ENCODE measurements around the gene PLCG2.
"Not testable (repeated sequence)": the region's sequence is repeated elsewhere in the genome, so short reads cannot be mapped to it uniquely, and the experiment has no call there.

Gene PLCG2

GRCh38 chr16:81755915-81756614 is 23.0 kb upstream of the PLCG2 start:
- FAIRE-seq = no peak

GRCh38 chr16:81756615-81757356 is 22.3 kb upstream of the PLCG2 start:
- FAIRE-seq = no peak

- FAIRE-seq = no peak
Observed at GRCh38 chr16:81758376-81758775, 20.7 kb upstream of the PLCG2 start.

- not testable (repeated sequence) for FAIRE-seq
Observed at GRCh38 chr16:81762322-81762721, 16.8 kb upstream of the PLCG2 start.

GRCh38 chr16:81765111-81765919 is 13.8 kb upstream of the PLCG2 start:
- no peak for FAIRE-seq

GRCh38 chr16:81765969-81766368 is 13.1 kb upstream of the PLCG2 start:
- no peak for FAIRE-seq

GRCh38 chr16:81767987-81768592 is 11.0 kb upstream of the PLCG2 start:
- FAIRE-seq = peak; percentile 85

- FAIRE-seq = no peak
Observed at GRCh38 chr16:81770008-81770407, 9.1 kb upstream of the PLCG2 start.

GRCh38 chr16:81774348-81774747 is 4.7 kb upstream of the PLCG2 start:
- no peak for FAIRE-seq

GRCh38 chr16:81775570-81775969 is 3.5 kb upstream of the PLCG2 start:
- FAIRE-seq = no peak

- no peak for FAIRE-seq
Observed at GRCh38 chr16:81778231-81778630, 860 bp upstream of the PLCG2 start.

- no peak for FAIRE-seq
Observed at GRCh38 chr16:81779536-81780320, 637 bp downstream of the PLCG2 start.

- FAIRE-seq = no peak
Observed at GRCh38 chr16:81780350-81780749, 1.3 kb downstream of the PLCG2 start.

GRCh38 chr16:81782236-81782635 is 3.1 kb downstream of the PLCG2 start:
- FAIRE-seq = no peak

- no peak for FAIRE-seq
Observed at GRCh38 chr16:81784072-81784795, 5.1 kb downstream of the PLCG2 start.

- no peak for FAIRE-seq
Observed at GRCh38 chr16:81785138-81785924, 6.2 kb downstream of the PLCG2 start.

GRCh38 chr16:81786321-81786720 is 7.2 kb downstream of the PLCG2 start:
- no peak for FAIRE-seq

GRCh38 chr16:81786868-81787267 is 7.8 kb downstream of the PLCG2 start:
- no peak for FAIRE-seq

GRCh38 chr16:81787659-81788058 is 8.6 kb downstream of the PLCG2 start:
- FAIRE-seq = no peak

- no peak for FAIRE-seq
Observed at GRCh38 chr16:81790277-81790676, 11.2 kb downstream of the PLCG2 start.

Measured in islet of Langerhans (tissue), 1 donor.